Right lobe of liver (tissue), 4 donors: ENCODE results near the gene ANKLE1.

Source experiments
- CTCF ChIP-seq, 4 donors: fragments of 200-600 bp in 3 of 4; fragments of 450-650 bp in 1 of 4; IDR thresholded peaks; one replicate each; pipeline versions ENCODE4 v1.5.1 to v1.8.0; 2016 to 2022; ENCODE audit warnings: antibody characterized with exemption in 4 of 4, mild to moderate bottlenecking in 2 of 4
- POLR2A ChIP-seq: fragments of 450-650 bp; IDR thresholded peaks from one replicate; pipeline ENCODE4 v1.6.1; 2017; ENCODE audit warnings: antibody characterized with exemption, mild to moderate bottlenecking
- donor health status: DM: no; HTN: no; CAD: no.
- donor health status: DM: no; HTN: no; CAD: no.
- donor health status: DM: no; HTN: yes; CAD: no.

DNA sequence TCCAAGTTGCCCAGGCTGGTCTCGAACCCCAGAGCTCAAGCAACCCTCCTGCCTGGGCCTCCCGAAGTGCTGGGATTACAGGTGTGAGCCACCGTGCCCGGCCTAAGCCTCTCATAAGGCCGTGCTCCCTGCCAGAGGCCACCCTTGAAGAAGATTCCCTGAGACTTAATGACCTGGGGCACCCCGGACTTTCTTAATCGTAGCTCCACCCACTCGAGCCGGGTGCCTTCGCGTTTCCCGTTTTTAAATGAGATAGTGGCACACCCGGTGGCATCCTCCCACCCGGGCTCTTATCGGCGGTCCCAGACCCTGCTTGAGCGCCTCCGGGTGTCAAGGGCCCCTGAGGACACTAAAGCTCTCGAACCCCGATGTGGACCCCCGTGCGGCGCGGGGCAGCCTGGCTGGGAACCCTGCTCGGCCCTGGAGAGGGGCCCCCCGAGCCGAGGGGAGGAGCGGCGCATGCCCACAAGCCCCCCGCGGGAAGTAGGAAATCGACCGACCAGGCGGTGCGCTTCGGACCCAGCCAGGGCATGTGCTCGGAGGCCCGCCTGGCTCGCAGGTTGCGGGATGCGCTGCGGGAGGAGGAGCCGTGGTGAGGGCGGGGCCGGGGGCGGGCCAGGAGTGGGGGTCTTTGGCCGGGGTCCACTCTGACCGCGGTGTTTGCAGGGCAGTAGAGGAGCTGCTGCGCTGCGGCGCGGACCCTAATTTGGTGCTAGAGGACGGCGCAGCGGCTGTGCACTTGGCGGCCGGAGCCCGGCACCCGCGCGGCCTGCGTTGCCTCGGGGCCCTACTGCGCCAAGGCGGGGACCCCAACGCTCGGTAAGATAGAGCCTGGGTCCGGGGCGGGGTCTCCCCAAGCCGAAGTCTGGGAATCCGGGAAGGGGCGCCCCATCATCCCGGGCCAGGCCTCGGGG lies at the start of gene ANKLE1:
- TF ChIP-seq CTCF (IDR thresholded peaks at IDR 0.05): no peak
- TF ChIP-seq POLR2A: no peak
